Astrocyte (in vitro differentiated cells and primary cell): ENCODE measurements around the gene WFS1.

Experiments used
- CTCF ChIP-seq: IDR thresholded peaks from 2 replicates; pipeline ENCODE4 v1.5.1; 2011; ENCODE audit warnings: low read depth, mild to moderate bottlenecking, inconsistent platforms, low read length, moderate library complexity; ENCODE audit not compliant: insufficient read depth
- EZH2 ChIP-seq: IDR thresholded peaks from 2 replicates; pipeline ENCODE4 v1.6.1; 2012; ENCODE audit warnings: mild to moderate bottlenecking, low read length, inconsistent platforms; ENCODE audit not compliant: insufficient read depth

GRCh38 chr4:6338175-6338950, 68.7 kb downstream of the WFS1 start:
- no peak for TF ChIP-seq CTCF
- peak; percentile 19 for TF ChIP-seq EZH2
